SU-DHL-6 (cell line): ENCODE measurements around the gene CAPG.

Experiments used
- H2AFZ ChIP-seq: fragments of 200-600 bp; sonication (generic); 2 replicates; pipeline ENCODE4 v1.6.1; 2014; ENCODE audit warnings: low read depth, mild to moderate bottlenecking, moderate library complexity, mixed read lengths, antibody characterized with exemption, low read length; ENCODE audit not compliant: severe bottlenecking
- H3F3A ChIP-seq: fragments of 200-600 bp; shearing (Covaris generic); 2 replicates; pipeline ENCODE4 v1.6.0; 2016; ENCODE audit warnings: antibody characterized with exemption, mild to moderate bottlenecking; ENCODE audit not compliant: insufficient read depth
- H3K27ac ChIP-seq: fragments of 200-600 bp; sonication (generic); 2 replicates; pipeline ENCODE4 v1.5.1; 2016; ENCODE audit warnings: low read depth, mild to moderate bottlenecking, low read length, moderate library complexity, mixed read lengths
- H3K27me3 ChIP-seq: fragments of 200-600 bp; sonication (generic), shearing (Covaris generic); 2 replicates; pipeline ENCODE4 v1.6.0; 2014; ENCODE audit warnings: mild to moderate bottlenecking, low read length
- H3K36me3 ChIP-seq: fragments of 200-600 bp; sonication (generic); 2 replicates; pipeline ENCODE4 v1.6.1; 2014; ENCODE audit warnings: mild to moderate bottlenecking, low read length, mixed read lengths
- H3K4me2 ChIP-seq: fragments of 300-600, 200-600 bp; shearing (Covaris generic), sonication (generic); 2 replicates; pipeline ENCODE4 v1.6.0; 2014; ENCODE audit warnings: low read length, low read depth, mild to moderate bottlenecking; ENCODE audit not compliant: poor library complexity, severe bottlenecking
- H3K4me3 ChIP-seq: fragments of 200-600 bp; sonication (generic); 2 replicates; pipeline ENCODE4 v1.5.1; 2014; ENCODE audit warnings: antibody characterized with exemption, low read length, mild to moderate bottlenecking, mixed read lengths; ENCODE audit not compliant: insufficient read depth, poor library complexity, severe bottlenecking
- H3K79me2 ChIP-seq: fragments of 200-600 bp; sonication (generic); 2 replicates; pipeline ENCODE4 v1.6.1; 2014; ENCODE audit warnings: mild to moderate bottlenecking, low read length, moderate library complexity; ENCODE audit not compliant: insufficient read depth
- H3K9ac ChIP-seq: fragments of 200-600 bp; sonication (generic); 2 replicates; pipeline ENCODE4 v1.7.0; 2014; ENCODE audit warnings: mild to moderate bottlenecking, low read length
- H3K9me2 ChIP-seq: fragments of 200-600 bp; sonication (generic); replicated peaks from 2 replicates; pipeline ENCODE4 v1.6.1; 2014; ENCODE audit warnings: low read length; ENCODE audit not compliant: insufficient read depth
- H3K9me3 ChIP-seq: fragments of 200-600 bp; sonication (generic); 2 replicates; pipeline ENCODE4 v1.6.1; 2014; ENCODE audit warnings: low read length, mixed read lengths; ENCODE audit not compliant: insufficient read depth
- H4K20me1 ChIP-seq: fragments of 200-600 bp; sonication (generic); 2 replicates; pipeline ENCODE4 v1.6.1; 2014; ENCODE audit warnings: low read depth, mild to moderate bottlenecking, antibody characterized with exemption, low read length, moderate library complexity, mixed read lengths
- EZH2phosphoT487 ChIP-seq: fragments of 200-600 bp; sonication (generic), shearing (Covaris generic); conservative IDR thresholded peaks from 2 replicates; pipeline ENCODE4 v1.6.1; 2018; ENCODE audit warnings: mild to moderate bottlenecking, antibody characterized with exemption, low read length, moderate library complexity, mixed read lengths
- TF ChIP-seq, protein P1 (sequence below): fragments of 200-600 bp; sonication (generic); IDR thresholded peaks from one replicate; pipeline ENCODE4 v1.5.1; 2017; ENCODE audit warnings: antibody characterized with exemption, mild to moderate bottlenecking, low read length, moderate library complexity; ENCODE audit not compliant: insufficient read depth, poor library complexity, severe bottlenecking

CAPG gene

DNA sequence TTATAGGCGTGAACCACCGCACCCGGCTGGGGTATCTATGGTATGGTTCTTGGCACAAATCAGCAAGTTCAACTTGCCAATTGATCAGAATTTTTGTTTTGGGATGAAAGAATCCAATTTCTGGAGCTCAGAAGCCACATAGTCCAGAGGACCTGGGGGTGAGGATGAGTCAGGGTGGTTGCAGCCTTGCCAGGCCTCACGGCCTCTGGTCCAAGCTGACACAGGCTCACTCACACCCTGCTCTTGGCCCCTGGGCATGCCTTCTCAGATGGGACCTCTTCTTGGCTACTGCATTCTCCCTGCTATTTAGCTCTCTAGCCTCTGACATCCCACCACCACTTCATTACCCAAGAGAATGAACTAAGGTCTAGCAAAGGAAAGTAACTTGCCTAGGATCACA lies 16.3 kb downstream of the CAPG start:
- no peak overlapping the region for H3K27ac ChIP-seq
- no peak overlapping the region for H3K4me3 ChIP-seq
- no peaks in the 10 kb centered on the region for H3K9me3 ChIP-seq
- H3K79me2 ChIP-seq = no peaks in the 10 kb centered on the region
- H2AFZ ChIP-seq = no peak overlapping the region
- H3K36me3 ChIP-seq = no peaks in the 10 kb centered on the region
- no peak overlapping the region for H3K4me2 ChIP-seq
- H3F3A ChIP-seq = no peaks in the 10 kb centered on the region
- H4K20me1 ChIP-seq = no peaks in the 10 kb centered on the region
- H3K9ac ChIP-seq = no peak overlapping the region
- TF ChIP-seq, protein P1, sequence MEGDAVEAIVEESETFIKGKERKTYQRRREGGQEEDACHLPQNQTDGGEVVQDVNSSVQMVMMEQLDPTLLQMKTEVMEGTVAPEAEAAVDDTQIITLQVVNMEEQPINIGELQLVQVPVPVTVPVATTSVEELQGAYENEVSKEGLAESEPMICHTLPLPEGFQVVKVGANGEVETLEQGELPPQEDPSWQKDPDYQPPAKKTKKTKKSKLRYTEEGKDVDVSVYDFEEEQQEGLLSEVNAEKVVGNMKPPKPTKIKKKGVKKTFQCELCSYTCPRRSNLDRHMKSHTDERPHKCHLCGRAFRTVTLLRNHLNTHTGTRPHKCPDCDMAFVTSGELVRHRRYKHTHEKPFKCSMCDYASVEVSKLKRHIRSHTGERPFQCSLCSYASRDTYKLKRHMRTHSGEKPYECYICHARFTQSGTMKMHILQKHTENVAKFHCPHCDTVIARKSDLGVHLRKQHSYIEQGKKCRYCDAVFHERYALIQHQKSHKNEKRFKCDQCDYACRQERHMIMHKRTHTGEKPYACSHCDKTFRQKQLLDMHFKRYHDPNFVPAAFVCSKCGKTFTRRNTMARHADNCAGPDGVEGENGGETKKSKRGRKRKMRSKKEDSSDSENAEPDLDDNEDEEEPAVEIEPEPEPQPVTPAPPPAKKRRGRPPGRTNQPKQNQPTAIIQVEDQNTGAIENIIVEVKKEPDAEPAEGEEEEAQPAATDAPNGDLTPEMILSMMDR = no peak
- no peak for TF ChIP-seq EZH2phosphoT487
- no peaks in the 10 kb centered on the region for H3K9me2 ChIP-seq
- H3K27me3 ChIP-seq = no peaks in the 10 kb centered on the region

DNA sequence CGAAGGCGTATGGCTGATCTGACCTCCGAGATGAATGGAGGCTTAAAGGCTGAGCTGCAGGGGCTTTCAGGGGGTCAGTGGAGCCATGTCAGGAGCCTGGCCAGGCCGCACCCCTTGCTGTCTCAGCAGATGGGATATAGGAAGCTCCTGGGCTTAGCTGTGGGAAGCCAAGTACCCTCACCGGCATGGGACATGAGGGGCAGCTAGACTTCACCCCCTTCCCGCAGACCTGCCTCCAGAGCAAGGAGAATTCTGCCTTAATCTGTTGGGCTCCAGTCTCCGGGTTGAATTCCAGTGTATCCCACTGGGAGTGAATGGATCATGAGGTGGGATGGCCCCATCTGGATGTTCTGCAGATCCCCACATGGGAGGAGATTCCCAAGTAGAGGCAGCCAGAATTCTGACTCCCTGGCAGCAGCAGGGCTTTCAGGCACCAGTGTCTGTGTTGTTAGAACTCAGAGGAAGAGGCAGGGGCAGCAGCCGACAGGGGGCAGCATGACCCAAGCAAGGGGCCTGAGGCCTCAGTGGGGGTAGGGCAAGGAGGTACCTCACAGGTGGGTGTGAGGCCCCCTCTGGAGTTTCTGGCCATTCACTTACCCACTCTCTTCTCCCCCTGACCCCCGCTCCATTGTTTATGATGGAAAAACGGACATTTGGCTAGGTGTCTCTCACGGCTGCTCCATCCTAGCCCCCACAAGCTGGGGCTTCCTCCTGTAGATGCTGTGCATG lies 19.1 kb downstream of the CAPG start:
- Histone ChIP-seq H3K4me2 (no peak overlapping the region), H2AFZ (no peak overlapping the region), H3K9ac (no peak overlapping the region)

DNA sequence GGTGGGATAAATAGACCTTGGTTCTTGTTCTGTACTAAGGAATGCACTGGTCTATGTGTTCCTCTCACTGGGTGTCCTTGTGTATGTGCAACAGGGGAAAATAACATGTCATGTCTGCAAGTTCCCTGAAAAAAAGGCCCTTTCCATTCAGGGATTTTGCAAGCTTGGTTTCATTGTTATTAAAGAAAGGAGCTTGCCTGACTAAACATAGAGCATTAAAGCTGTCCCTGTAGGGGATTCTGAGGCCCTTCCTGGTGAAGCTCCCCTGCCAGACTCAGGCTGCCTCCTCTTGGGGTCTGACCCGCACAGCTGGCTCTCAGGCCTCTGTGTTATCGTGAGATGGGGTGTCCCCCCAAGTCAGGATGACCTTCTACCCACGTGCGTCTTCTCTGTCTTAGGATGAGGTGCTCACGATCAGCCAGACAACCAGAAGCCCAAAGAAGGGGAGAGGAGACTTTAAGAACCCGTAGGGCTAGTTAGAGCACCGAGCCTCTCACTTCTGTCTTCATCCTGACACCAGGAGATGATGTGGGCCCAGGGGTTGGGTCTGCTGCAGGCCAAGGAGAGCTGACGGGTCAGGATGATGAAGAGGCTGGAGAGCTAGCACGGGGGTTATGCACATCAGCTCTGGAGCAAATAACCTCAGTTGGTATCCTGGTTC lies 21.2 kb downstream of the CAPG start:
- H3K27me3 ChIP-seq = no peaks in the 10 kb centered on the region

More for the DNA sequence above, 19.1 kb downstream of the CAPG start:
- TF ChIP-seq EZH2phosphoT487 = no peak
- TF ChIP-seq, protein P1 = peak; percentile 70
- no peaks in the 10 kb centered on the region for H3K9me3 ChIP-seq
- no peaks in the 10 kb centered on the region for H3K79me2 ChIP-seq
- H3K4me3 ChIP-seq = no peak overlapping the region
- H3K9me2 ChIP-seq = no peaks in the 10 kb centered on the region
- H3K27me3 ChIP-seq = no peaks in the 10 kb centered on the region
- H4K20me1 ChIP-seq = no peaks in the 10 kb centered on the region
- no peaks in the 10 kb centered on the region for H3F3A ChIP-seq
- no peak overlapping the region for H3K27ac ChIP-seq
- H3K36me3 ChIP-seq = no peaks in the 10 kb centered on the region

More for the DNA sequence above, 21.2 kb downstream of the CAPG start:
- H3K4me3 ChIP-seq = no peak overlapping the region
- H4K20me1 ChIP-seq = no peaks in the 10 kb centered on the region
- no peak overlapping the region for H3K9ac ChIP-seq
- H3K79me2 ChIP-seq = no peaks in the 10 kb centered on the region
- H3K27ac ChIP-seq = no peak overlapping the region
- no peaks in the 10 kb centered on the region for H3K9me2 ChIP-seq
- no peak overlapping the region for H2AFZ ChIP-seq
- no peaks in the 10 kb centered on the region for H3K36me3 ChIP-seq
- TF ChIP-seq EZH2phosphoT487 = no peak
- TF ChIP-seq, protein P1 = no peak
- H3F3A ChIP-seq = no peaks in the 10 kb centered on the region
- H3K4me2 ChIP-seq = no peak overlapping the region
- H3K9me3 ChIP-seq = no peaks in the 10 kb centered on the region
